ENCODE data around the gene CTAGE9. TPM values are rescaled to one million over a fixed set of nuclear protein-coding genes. Genes with fewer than 3 reads are reported as not detected.

The CTAGE9 gene
- total RNA-seq, 1 experiment from 2014 or later = not detected

DNA sequence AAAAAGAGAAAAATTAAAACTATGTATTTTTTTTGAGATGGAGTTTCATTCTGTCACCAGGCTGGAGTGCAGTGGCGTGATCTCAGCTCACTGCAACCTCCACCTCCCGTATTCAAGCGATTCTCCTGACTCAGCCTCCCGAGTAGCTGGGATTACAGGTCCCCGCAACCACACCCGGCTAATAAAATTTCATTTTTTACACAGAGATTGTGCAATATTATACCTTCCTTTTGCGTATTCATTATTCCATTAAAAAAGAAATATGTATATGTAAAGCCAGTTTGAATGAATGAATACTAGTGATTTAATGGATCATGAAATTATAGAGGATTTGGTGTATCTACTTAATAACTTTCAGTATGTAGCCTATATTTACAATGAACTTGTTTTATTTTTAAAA lies 38.2 kb upstream of the CTAGE9 start:
- Histone ChIP-seq H3K27me3 (ENCODE audit: insufficient read depth, low read depth) (no peaks in the 10 kb centered on the region), H3K36me3 (ENCODE audit: low read depth) (no peaks in the 10 kb centered on the region), H3K27ac (no peak overlapping the region), H3K79me2 (ENCODE audit: low read depth) (no peaks in the 10 kb centered on the region), H3K9me2 (ENCODE audit: insufficient read depth) (no peaks in the 10 kb centered on the region), H3K4me1 (replicated peaks; ENCODE audit: insufficient read depth) (no peaks in the 10 kb centered on the region), H3F3A (ENCODE audit: insufficient read depth, low read depth) (no peaks in the 10 kb centered on the region), H3K4me2 (no peak overlapping the region), H2AFZ (no peak overlapping the region), H3K9me3 (ENCODE audit: insufficient read depth, low read depth) (0 out of 2 replicates have a peak, but pooled peaks cover 3% of the 10 kb centered on the region), H3K4me3 (no peak overlapping the region), H4K20me1 (ENCODE audit: insufficient read depth) (no peaks in the 10 kb centered on the region)
- DNase-seq = no peak
- no peak for TF ChIP-seq CTCF (conservative IDR thresholded peaks at IDR 0.05)
- no peak for TF ChIP-seq EZH2 (IDR thresholded peaks at IDR 0.05; ENCODE audit: low read depth)
- CTCF ChIA-PET = no interaction called here
- POLR2A ChIA-PET (ENCODE audit: unreplicated experiment) = no interaction called here
- intact Hi-C loops (cut with micrococcal nuclease; ENCODE audit: unreplicated experiment) = no loop called here
- no TSS peak for BruUV-seq (replicated peaks)

- BruUV-seq (replicated peaks) = no TSS peak
- CTCF ChIA-PET = no interaction called here
- Histone ChIP-seq H3K4me1 (replicated peaks; ENCODE audit: insufficient read depth) (no peaks in the 10 kb centered on the region), H3K9me2 (ENCODE audit: insufficient read depth) (no peaks in the 10 kb centered on the region), H3K4me2 (no peak overlapping the region), H3K27ac (no peak overlapping the region), H3K9me3 (ENCODE audit: insufficient read depth, low read depth) (0 out of 2 replicates have a peak, but pooled peaks cover 3% of the 10 kb centered on the region), H2AFZ (peak overlapping the region; percentile 49; the same call in 1 of the 2 replicates), H3K4me3 (no peak overlapping the region), H3F3A (ENCODE audit: insufficient read depth, low read depth) (no peaks in the 10 kb centered on the region), H3K27me3 (ENCODE audit: insufficient read depth, low read depth) (no peaks in the 10 kb centered on the region), H3K79me2 (ENCODE audit: low read depth) (no peaks in the 10 kb centered on the region), H4K20me1 (ENCODE audit: insufficient read depth) (no peaks in the 10 kb centered on the region), H3K36me3 (ENCODE audit: low read depth) (no peaks in the 10 kb centered on the region)
- POLR2A ChIA-PET (ENCODE audit: unreplicated experiment) = no interaction called here
- DNase-seq = peak in 1 of 2 experiments; percentile 5
- no peak for TF ChIP-seq CTCF (conservative IDR thresholded peaks at IDR 0.05)
- no peak for TF ChIP-seq EZH2 (IDR thresholded peaks at IDR 0.05; ENCODE audit: low read depth)
- intact Hi-C loops (cut with micrococcal nuclease; ENCODE audit: unreplicated experiment) = no loop called here
Observed at GRCh38 chr6:131747821-131748353, 37.1 kb upstream of the CTAGE9 start.

- Histone ChIP-seq H3F3A (ENCODE audit: insufficient read depth, low read depth) (no peaks in the 10 kb centered on the region), H3K4me3 (no peak overlapping the region), H3K79me2 (ENCODE audit: low read depth) (no peaks in the 10 kb centered on the region), H4K20me1 (ENCODE audit: insufficient read depth) (no peaks in the 10 kb centered on the region), H3K36me3 (ENCODE audit: low read depth) (no peaks in the 10 kb centered on the region), H3K9me3 (ENCODE audit: insufficient read depth, low read depth) (0 out of 2 replicates have a peak, but pooled peaks cover 3% of the 10 kb centered on the region), H3K4me1 (replicated peaks; ENCODE audit: insufficient read depth) (no peaks in the 10 kb centered on the region), H3K27ac (no peak overlapping the region), H3K4me2 (no peak overlapping the region), H3K27me3 (ENCODE audit: insufficient read depth, low read depth) (no peaks in the 10 kb centered on the region), H3K9me2 (ENCODE audit: insufficient read depth) (no peaks in the 10 kb centered on the region), H2AFZ (no peak overlapping the region)
- no TSS peak for BruUV-seq (replicated peaks)
- intact Hi-C loops (cut with micrococcal nuclease; ENCODE audit: unreplicated experiment) = no loop called here
- peak in 1 of 2 experiments; percentile 13 for DNase-seq
- POLR2A ChIA-PET (ENCODE audit: unreplicated experiment) = no interaction called here
- TF ChIP-seq CTCF (conservative IDR thresholded peaks at IDR 0.05) = no peak
- no peak for TF ChIP-seq EZH2 (IDR thresholded peaks at IDR 0.05; ENCODE audit: low read depth)
- CTCF ChIA-PET = no interaction called here
Observed at GRCh38 chr6:131745476-131745875, 34.7 kb upstream of the CTAGE9 start.
